A549 (cell line): Measurements from ENCODE around the gene SCYL1. TPM values are rescaled to one million over a fixed set of nuclear protein-coding genes. Genes with fewer than 3 reads are reported as not detected.

ENCODE experiments used
- ATAC-seq, 2 experiments: fragments of 200-7000 bp in 1 of 2; fragments of >200 bp in 1 of 2; cut with Nextera tagmentation in 1 of 2; cut with Tn5 transposase in 1 of 2; 3 replicates each; pipeline versions ENCODE4 v1.8.0 to v1.9.1; 2018 to 2020; ENCODE audit warnings: mild to moderate bottlenecking in 1 of 2, moderate library complexity in 1 of 2
- CTCF ChIA-PET: fragments of 300-600 bp; sonication (Branson Sonifier 250); formaldehyde crosslinking; extraction: SDS; loops from one replicate; lab custom pipeline; 2021; ENCODE audit warnings: antibody characterized with exemption, inconsistent platforms; lab: Yijun Ruan, JAX
- POLR2A ChIA-PET: fragments of 350-600 bp; formaldehyde crosslinking; extraction: SDS; loops from one replicate; lab custom pipeline; 2021; ENCODE audit warnings: antibody characterized with exemption, inconsistent platforms; lab: Yijun Ruan, JAX
- DNase-seq, 2 experiments: peaks; one replicate each; pipeline versions ENCODE4 v3.0.0 to v3.0.0-alpha.2; 2011 to 2016; ENCODE audit warnings: low read depth in 1 of 2, low spot score in 1 of 2
- FAIRE-seq: peaks from 2 replicates; lab custom pipeline; 2011; peaks lifted over from hg19 to GRCh38; lab: Jason Lieb, UNC
- H3K27ac ChIP-seq, 2 experiments: fragments of >200 bp; sonication (Bioruptor Twin); formaldehyde crosslinking; 3 replicates each; pipeline ENCODE4 v1.5.1; 2016 to 2017
- H3K4me1 ChIP-seq: fragments of >200 bp; sonication (Bioruptor Twin); formaldehyde crosslinking; 3 replicates; pipeline ENCODE4 v1.6.1; 2016
- H3K4me2 ChIP-seq: fragments of >200 bp; sonication (Bioruptor Twin); formaldehyde crosslinking; 3 replicates; pipeline ENCODE4 v1.6.1; 2016
- H3K4me3 ChIP-seq: fragments of >200 bp; sonication (Bioruptor Twin); formaldehyde crosslinking; 3 replicates; pipeline ENCODE4 v1.5.1; 2016
- H3K9me3 ChIP-seq: fragments of >200 bp; sonication (Bioruptor Twin); formaldehyde crosslinking; 3 replicates; pipeline ENCODE4 v1.6.1; 2016
- CEBPB ChIP-seq, 2 experiments: fragments of >200 bp in 1 of 2; sonication (Bioruptor Twin) in 1 of 2; formaldehyde crosslinking in 1 of 2; IDR thresholded peaks; 2 replicates each; pipeline ENCODE4 v1.6.1; 2012 to 2016
- CHD4 ChIP-seq: fragments of 200-600 bp; sonication (generic); IDR thresholded peaks from 2 replicates; pipeline ENCODE4 v1.6.1; 2016; ENCODE audit warnings: antibody characterized with exemption, mild to moderate bottlenecking, borderline replicate concordance
- EHF ChIP-seq: fragments of 250-450 bp; sonication (Bioruptor Pico); IDR thresholded peaks from 2 replicates; pipeline ENCODE4 v1.5.0; 2020; ENCODE audit warnings: mild to moderate bottlenecking
- EP300 ChIP-seq, 2 experiments: fragments of >200 bp; sonication (Bioruptor Twin); formaldehyde crosslinking; IDR thresholded peaks; 2 replicates in 1 of 2; 3 replicates in 1 of 2; pipeline ENCODE4 v1.6.1; 2016 to 2017
- FOSB ChIP-seq: fragments of 250-450 bp; sonication (Bioruptor Pico); IDR thresholded peaks from 2 replicates; pipeline ENCODE4 v1.5.0; 2020; ENCODE audit warnings: mild to moderate bottlenecking, moderate library complexity
- FOSL2 ChIP-seq, 2 experiments: fragments of 450-650 bp in 1 of 2; fragments of >200 bp in 1 of 2; sonication (Bioruptor Twin) in 1 of 2; formaldehyde crosslinking; IDR thresholded peaks; 2 replicates each; pipeline versions ENCODE4 v1.5.0 to v1.6.1; 2016 to 2020; ENCODE audit warnings: mild to moderate bottlenecking in 1 of 2, moderate library complexity in 1 of 2
- GATA3 ChIP-seq: IDR thresholded peaks from 2 replicates; pipeline ENCODE4 v1.6.1; 2012; ENCODE audit warnings: borderline replicate concordance
- HEYL ChIP-seq: fragments of 250-450 bp; sonication (Bioruptor Pico); IDR thresholded peaks from 2 replicates; pipeline ENCODE4 v1.8.0; 2021; ENCODE audit warnings: mild to moderate bottlenecking, moderate library complexity
- HOXA7 ChIP-seq: fragments of 250-450 bp; sonication (Bioruptor Pico); IDR thresholded peaks from 2 replicates; pipeline ENCODE4 v1.5.0; 2020; ENCODE audit warnings: mild to moderate bottlenecking, moderate library complexity
- HOXB13 ChIP-seq: fragments of 250-450 bp; sonication (Bioruptor Pico); IDR thresholded peaks from 2 replicates; pipeline ENCODE4 v1.5.0; 2020; ENCODE audit warnings: low read depth, mild to moderate bottlenecking, moderate library complexity
- HOXB5 ChIP-seq: fragments of 250-450 bp; sonication (Bioruptor Pico); IDR thresholded peaks from 2 replicates; pipeline ENCODE4 v1.5.0; 2020; ENCODE audit warnings: mild to moderate bottlenecking, moderate library complexity
- JUNB ChIP-seq: fragments of >200 bp; sonication (Bioruptor Twin); formaldehyde crosslinking; IDR thresholded peaks from 2 replicates; pipeline ENCODE4 v1.6.1; 2016
- KDM1A ChIP-seq: fragments of 200-600 bp; sonication (generic); IDR thresholded peaks from 2 replicates; pipeline ENCODE4 v1.6.1; 2016; ENCODE audit warnings: low read depth, mild to moderate bottlenecking
- KDM5A ChIP-seq: fragments of 200-600 bp; sonication (generic); IDR thresholded peaks from 2 replicates; pipeline ENCODE4 v1.6.1; 2016; ENCODE audit warnings: antibody characterized with exemption, mild to moderate bottlenecking
- NR3C1 ChIP-seq: fragments of >200 bp; sonication (Bioruptor Twin); formaldehyde crosslinking; IDR thresholded peaks from 3 replicates; pipeline ENCODE4 v1.6.1; 2017
- POLR2A ChIP-seq: IDR thresholded peaks from 2 replicates; pipeline ENCODE4 v1.6.1; 2012; ENCODE audit warnings: mild to moderate bottlenecking, low read length
- RARB ChIP-seq: fragments of 250-450 bp; sonication (Bioruptor Pico); IDR thresholded peaks from 2 replicates; pipeline ENCODE4 v1.8.0; 2021; ENCODE audit warnings: mild to moderate bottlenecking, moderate library complexity
- RNF2 ChIP-seq: fragments of 200-600 bp; sonication (generic); IDR thresholded peaks from 2 replicates; pipeline ENCODE4 v1.6.1; 2016; ENCODE audit warnings: low read depth, mild to moderate bottlenecking, antibody characterized with exemption, moderate library complexity, borderline replicate concordance
- TFCP2L1 ChIP-seq: fragments of 250-450 bp; sonication (Bioruptor Pico); IDR thresholded peaks from 2 replicates; pipeline ENCODE4 v1.5.0; 2021; ENCODE audit warnings: mild to moderate bottlenecking
- TP53 ChIP-seq: fragments of 250-450 bp; sonication (Bioruptor Pico); IDR thresholded peaks from 2 replicates; pipeline ENCODE4 v1.5.0; 2021; ENCODE audit warnings: mild to moderate bottlenecking, moderate library complexity
- ZC3H11A ChIP-seq: fragments of 450-650 bp; IDR thresholded peaks from 2 replicates; pipeline ENCODE4 v1.6.1; 2014; ENCODE audit warnings: antibody characterized with exemption, mild to moderate bottlenecking
- ZFP36 ChIP-seq: fragments of 450-650 bp; IDR thresholded peaks from 2 replicates; pipeline ENCODE4 v1.6.1; 2014; ENCODE audit warnings: borderline replicate concordance; ENCODE audit not compliant: partially characterized antibody
- WGBS: methylation state at CpG from one replicate; pipeline ENCODE4 v1.1.6; 2017; ENCODE audit errors: missing lambda C conversion rate; 5-methylcytosine and 5-hydroxymethylcytosine counted together
- polyA plus RNA-seq, 4 experiments: library from polyadenylated mRNA; depleted of rRNA in 3 of 4; stranded (reverse); fragments of >200 nt; fragmentation: RNase III in 1 of 4; extraction: RNeasy Plus Mini Kit Qiagen cat#74134 plus additional on column Dnase treatment in 1 of 4; gene quantifications; 2 replicates in 3 of 4; 3 replicates in 1 of 4; pipeline ENCODE4 v1.2.3, GENCODE V29; 2011 to 2017
- TF ChIP-seq, protein P1 (sequence below): fragments of >200 bp; sonication (Bioruptor Twin); formaldehyde crosslinking; IDR thresholded peaks from 3 replicates; pipeline ENCODE4 v1.5.1; 2016
- TF ChIP-seq, protein P2 (sequence below): fragments of 150-350 bp; IDR thresholded peaks from 2 replicates; pipeline ENCODE4 v1.6.1; 2014; ENCODE audit warnings: low read depth, mild to moderate bottlenecking, low read length
- TF ChIP-seq, protein P3 (sequence below): IDR thresholded peaks from 2 replicates; pipeline ENCODE4 v1.6.1; 2012

SCYL1 gene
- polyA plus RNA-seq, 2 of the 4 experiments (the other 2 are of a cell fraction): 30.8 to 46.8 TPM

DNA sequence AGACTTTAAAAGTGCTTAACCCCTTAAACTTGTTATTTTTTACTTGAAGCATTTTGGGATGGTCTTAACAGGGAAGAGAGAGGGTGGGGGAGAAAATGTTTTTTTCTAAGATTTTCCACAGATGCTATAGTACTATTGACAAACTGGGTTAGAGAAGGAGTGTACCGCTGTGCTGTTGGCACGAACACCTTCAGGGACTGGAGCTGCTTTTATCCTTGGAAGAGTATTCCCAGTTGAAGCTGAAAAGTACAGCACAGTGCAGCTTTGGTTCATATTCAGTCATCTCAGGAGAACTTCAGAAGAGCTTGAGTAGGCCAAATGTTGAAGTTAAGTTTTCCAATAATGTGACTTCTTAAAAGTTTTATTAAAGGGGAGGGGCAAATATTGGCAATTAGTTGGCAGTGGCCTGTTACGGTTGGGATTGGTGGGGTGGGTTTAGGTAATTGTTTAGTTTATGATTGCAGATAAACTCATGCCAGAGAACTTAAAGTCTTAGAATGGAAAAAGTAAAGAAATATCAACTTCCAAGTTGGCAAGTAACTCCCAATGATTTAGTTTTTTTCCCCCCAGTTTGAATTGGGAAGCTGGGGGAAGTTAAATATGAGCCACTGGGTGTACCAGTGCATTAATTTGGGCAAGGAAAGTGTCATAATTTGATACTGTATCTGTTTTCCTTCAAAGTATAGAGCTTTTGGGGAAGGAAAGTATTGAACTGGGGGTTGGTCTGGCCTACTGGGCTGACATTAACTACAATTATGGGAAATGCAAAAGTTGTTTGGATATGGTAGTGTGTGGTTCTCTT lies 23.2 kb upstream of the SCYL1 start (continued):
- TF ChIP-seq, protein P1, sequence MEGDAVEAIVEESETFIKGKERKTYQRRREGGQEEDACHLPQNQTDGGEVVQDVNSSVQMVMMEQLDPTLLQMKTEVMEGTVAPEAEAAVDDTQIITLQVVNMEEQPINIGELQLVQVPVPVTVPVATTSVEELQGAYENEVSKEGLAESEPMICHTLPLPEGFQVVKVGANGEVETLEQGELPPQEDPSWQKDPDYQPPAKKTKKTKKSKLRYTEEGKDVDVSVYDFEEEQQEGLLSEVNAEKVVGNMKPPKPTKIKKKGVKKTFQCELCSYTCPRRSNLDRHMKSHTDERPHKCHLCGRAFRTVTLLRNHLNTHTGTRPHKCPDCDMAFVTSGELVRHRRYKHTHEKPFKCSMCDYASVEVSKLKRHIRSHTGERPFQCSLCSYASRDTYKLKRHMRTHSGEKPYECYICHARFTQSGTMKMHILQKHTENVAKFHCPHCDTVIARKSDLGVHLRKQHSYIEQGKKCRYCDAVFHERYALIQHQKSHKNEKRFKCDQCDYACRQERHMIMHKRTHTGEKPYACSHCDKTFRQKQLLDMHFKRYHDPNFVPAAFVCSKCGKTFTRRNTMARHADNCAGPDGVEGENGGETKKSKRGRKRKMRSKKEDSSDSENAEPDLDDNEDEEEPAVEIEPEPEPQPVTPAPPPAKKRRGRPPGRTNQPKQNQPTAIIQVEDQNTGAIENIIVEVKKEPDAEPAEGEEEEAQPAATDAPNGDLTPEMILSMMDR: no peak
- TF ChIP-seq EHF (CRISPR knock-in tag) (peak; percentile 55), CEBPB (IDR thresholded peaks at IDR 0.05) (0 out of 4 replicates have a peak, but pooled peaks of 1 of the 2 experiments have one; percentile 7), HOXB13 (CRISPR knock-in tag) (peak; percentile 36; the same call in 1 of the 2 replicates), ZC3H11A (no peak), JUNB (no peak), HOXA7 (CRISPR knock-in tag) (peak; percentile 94), GATA3 (no peak), ZFP36 (no peak)

DNA sequence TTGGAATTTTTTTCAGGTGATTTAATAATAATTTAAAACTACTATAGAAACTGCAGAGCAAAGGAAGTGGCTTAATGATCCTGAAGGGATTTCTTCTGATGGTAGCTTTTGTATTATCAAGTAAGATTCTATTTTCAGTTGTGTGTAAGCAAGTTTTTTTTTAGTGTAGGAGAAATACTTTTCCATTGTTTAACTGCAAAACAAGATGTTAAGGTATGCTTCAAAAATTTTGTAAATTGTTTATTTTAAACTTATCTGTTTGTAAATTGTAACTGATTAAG lies 22.7 kb upstream of the SCYL1 start:
- peak overlapping the region; percentile 90 for H3K4me3 ChIP-seq
- H3K9me3 ChIP-seq: no peaks in the 10 kb centered on the region
- H3K4me1 ChIP-seq: peaks cover 19% of the 10 kb centered on the region
- DNase-seq (no peak), FAIRE-seq (no peak), ATAC-seq (no peak)
- H3K27ac ChIP-seq: peak overlapping the region; percentile 98 to 100
- TF ChIP-seq TFCP2L1: no peak
- TF ChIP-seq, protein P2, sequence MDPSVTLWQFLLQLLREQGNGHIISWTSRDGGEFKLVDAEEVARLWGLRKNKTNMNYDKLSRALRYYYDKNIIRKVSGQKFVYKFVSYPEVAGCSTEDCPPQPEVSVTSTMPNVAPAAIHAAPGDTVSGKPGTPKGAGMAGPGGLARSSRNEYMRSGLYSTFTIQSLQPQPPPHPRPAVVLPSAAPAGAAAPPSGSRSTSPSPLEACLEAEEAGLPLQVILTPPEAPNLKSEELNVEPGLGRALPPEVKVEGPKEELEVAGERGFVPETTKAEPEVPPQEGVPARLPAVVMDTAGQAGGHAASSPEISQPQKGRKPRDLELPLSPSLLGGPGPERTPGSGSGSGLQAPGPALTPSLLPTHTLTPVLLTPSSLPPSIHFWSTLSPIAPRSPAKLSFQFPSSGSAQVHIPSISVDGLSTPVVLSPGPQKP: no peak
- no peak for TF ChIP-seq EP300 (IDR thresholded peaks at IDR 0.05)
- no peak for TF ChIP-seq POLR2A
- TF ChIP-seq FOSL2 (IDR thresholded peaks at IDR 0.05): no peak
- TF ChIP-seq FOSL2 (CRISPR knock-in tag; IDR thresholded peaks at IDR 0.05): no peak
- no peak for TF ChIP-seq RNF2
- no peak for TF ChIP-seq HEYL (CRISPR knock-in tag)
- no peak for TF ChIP-seq HOXB5 (CRISPR knock-in tag)
- peak overlapping the region; percentile 84 for H3K4me2 ChIP-seq
- CTCF ChIA-PET: interaction anchor here (0.7 to 30.0 kb wide), 9 partner anchors 8 to 86 kb away, joined by 3 to 947 read pairs (median 3); no protein-coding TSS in a partner anchor
- POLR2A ChIA-PET: interaction anchor here (0.7 to 26.7 kb wide), 9 partner anchors 12 to 80 kb away, joined by 3 to 1006 read pairs (median 5); partner anchors contain the start of gene NEAT1

DNA sequence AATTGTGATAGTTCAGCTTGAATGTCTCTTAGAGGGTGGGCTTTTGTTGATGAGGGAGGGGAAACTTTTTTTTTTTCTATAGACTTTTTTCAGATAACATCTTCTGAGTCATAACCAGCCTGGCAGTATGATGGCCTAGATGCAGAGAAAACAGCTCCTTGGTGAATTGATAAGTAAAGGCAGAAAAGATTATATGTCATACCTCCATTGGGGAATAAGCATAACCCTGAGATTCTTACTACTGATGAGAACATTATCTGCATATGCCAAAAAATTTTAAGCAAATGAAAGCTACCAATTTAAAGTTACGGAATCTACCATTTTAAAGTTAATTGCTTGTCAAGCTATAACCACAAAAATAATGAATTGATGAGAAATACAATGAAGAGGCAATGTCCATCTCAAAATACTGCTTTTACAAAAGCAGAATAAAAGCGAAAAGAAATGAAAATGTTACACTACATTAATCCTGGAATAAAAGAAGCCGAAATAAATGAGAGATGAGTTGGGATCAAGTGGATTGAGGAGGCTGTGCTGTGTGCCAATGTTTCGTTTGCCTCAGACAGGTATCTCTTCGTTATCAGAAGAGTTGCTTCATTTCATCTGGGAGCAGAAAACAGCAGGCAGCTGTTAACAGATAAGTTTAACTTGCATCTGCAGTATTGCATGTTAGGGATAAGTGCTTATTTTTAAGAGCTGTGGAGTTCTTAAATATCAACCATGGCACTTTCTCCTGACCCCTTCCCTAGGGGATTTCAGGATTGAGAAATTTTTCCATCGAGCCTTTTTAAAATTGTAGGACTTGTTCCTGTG lies 22.1 kb upstream of the SCYL1 start:
- ChIA-PET POLR2A (interaction anchor here (0.7 to 26.7 kb wide), 8 partner anchors 13 to 80 kb away, joined by 3 to 1006 read pairs (median 204); partner anchors contain the start of gene NEAT1), CTCF (interaction anchor here (0.8 to 30.0 kb wide), 7 partner anchors 8 to 85 kb away, joined by 3 to 947 read pairs (median 3); no protein-coding TSS in a partner anchor)
- under 1% methylated on average over 6 of the region's 6 CpGs for WGBS
- Histone ChIP-seq H3K27ac (peak overlapping the region; percentile 89 to 100), H3K4me2 (peak overlapping the region; percentile 84), H3K4me1 (peaks cover 21% of the 10 kb centered on the region), H3K4me3 (peak overlapping the region; percentile 90), H3K9me3 (no peaks in the 10 kb centered on the region)
- peak in 1 of 2 experiments; percentile 69 for DNase-seq
- no peak for FAIRE-seq
- ATAC-seq: no peak
- TF ChIP-seq CHD4 (no peak), CEBPB (IDR thresholded peaks at IDR 0.05) (peak in 1 of 2 experiments; percentile 50; a peak in 2 of 4 replicates), NR3C1 (0 out of 3 replicates have a peak, but pooled peaks have one; percentile 16), TFCP2L1 (peak; percentile 98), HOXB5 (CRISPR knock-in tag) (peak; percentile 31; the same call in 1 of the 2 replicates), EHF (CRISPR knock-in tag) (peak; percentile 69), POLR2A (no peak), KDM1A (no peak), TP53 (CRISPR knock-in tag) (peak; percentile 99), ZFP36 (no peak), RARB (CRISPR knock-in tag) (peak; percentile 92), KDM5A (no peak), FOSB (CRISPR knock-in tag) (peak; percentile 97), HOXA7 (CRISPR knock-in tag) (peak; percentile 98), FOSL2 (IDR thresholded peaks at IDR 0.05) (no peak), FOSL2 (CRISPR knock-in tag; IDR thresholded peaks at IDR 0.05) (peak; percentile 32; the same call in 1 of the 2 replicates)
- TF ChIP-seq, protein P3, sequence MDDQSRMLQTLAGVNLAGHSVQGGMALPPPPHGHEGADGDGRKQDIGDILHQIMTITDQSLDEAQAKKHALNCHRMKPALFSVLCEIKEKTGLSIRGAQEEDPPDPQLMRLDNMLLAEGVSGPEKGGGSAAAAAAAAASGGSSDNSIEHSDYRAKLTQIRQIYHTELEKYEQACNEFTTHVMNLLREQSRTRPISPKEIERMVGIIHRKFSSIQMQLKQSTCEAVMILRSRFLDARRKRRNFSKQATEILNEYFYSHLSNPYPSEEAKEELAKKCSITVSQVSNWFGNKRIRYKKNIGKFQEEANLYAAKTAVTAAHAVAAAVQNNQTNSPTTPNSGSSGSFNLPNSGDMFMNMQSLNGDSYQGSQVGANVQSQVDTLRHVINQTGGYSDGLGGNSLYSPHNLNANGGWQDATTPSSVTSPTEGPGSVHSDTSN: 0 out of 2 replicates have a peak, but pooled peaks have one; percentile 43
